CD4-positive, alpha-beta T cell (primary cell): ENCODE data around the gene GRIPAP1. TPM values are rescaled to one million over a fixed set of nuclear protein-coding genes. Genes with fewer than 3 reads are reported as not detected.

ENCODE experiments used
- ATAC-seq: fragments of 200-7000 bp; cut with Tn5 transposase; one replicate; pipeline ENCODE4 v1.10.0; 2022; ENCODE audit warnings: mild to moderate bottlenecking; ENCODE audit not compliant: poor library complexity
- CTCF ChIA-PET: fragments of 350-600 bp; sonication (Branson Sonifier 250); formaldehyde crosslinking; loops from one replicate; lab custom pipeline; 2021; ENCODE audit warnings: antibody characterized with exemption, inconsistent platforms; lab: Charles Lee
- POLR2A ChIA-PET: fragments of 350-600 bp; sonication (Branson Sonifier 250); formaldehyde crosslinking; loops from one replicate; lab custom pipeline; 2021; ENCODE audit warnings: antibody characterized with exemption, inconsistent platforms; lab: Charles Lee
- DNase-seq, 14 experiments: peaks; one replicate each; pipeline ENCODE4 v3.0.0-alpha.2; 2013 to 2020; ENCODE audit warnings: mixed read lengths in 2 of 14
- H3K27ac ChIP-seq, 2 donors: one replicate each; pipeline versions ENCODE4 v1.5.1 to v1.7.0; 2013; ENCODE audit warnings: low read length in 2 of 2, low read depth in 1 of 2, mild to moderate bottlenecking in 1 of 2
- H3K27me3 ChIP-seq, 2 experiments: 1 replicate in 1 of 2; 2 replicates in 1 of 2; pipeline versions ENCODE4 v1.6.1 to v1.7.0; 2013; ENCODE audit warnings: low read length in 2 of 2, control low read depth in 1 of 2, mild to moderate bottlenecking in 1 of 2, moderate library complexity in 1 of 2; ENCODE audit not compliant: insufficient read depth in 2 of 2, control insufficient read depth in 1 of 2
- H3K36me3 ChIP-seq: one replicate; pipeline ENCODE4 v1.6.1; 2013; ENCODE audit warnings: low read length, control low read depth; ENCODE audit not compliant: insufficient read depth
- H3K4me1 ChIP-seq: one replicate; pipeline ENCODE4 v1.6.1; 2013; ENCODE audit warnings: low read length, control low read depth; ENCODE audit not compliant: insufficient read depth
- H3K4me3 ChIP-seq: one replicate; pipeline ENCODE4 v1.5.1; 2013; ENCODE audit warnings: mild to moderate bottlenecking, low read length, moderate library complexity
- H3K9me3 ChIP-seq, 2 experiments: 1 replicate in 1 of 2; 2 replicates in 1 of 2; pipeline versions ENCODE4 v1.6.1 to v1.7.0; 2013; ENCODE audit warnings: low read length in 2 of 2, mild to moderate bottlenecking in 2 of 2, control low read depth in 1 of 2, moderate library complexity in 1 of 2; ENCODE audit not compliant: control insufficient read depth in 1 of 2, insufficient read depth in 1 of 2
- H3K27ac Mint-ChIP-seq: one replicate; pipeline ENCODE4 v1.8.0; 2020; ENCODE audit warnings: mixed read lengths
- H3K27me3 Mint-ChIP-seq: one replicate; pipeline ENCODE4 v1.8.0; 2021; ENCODE audit warnings: mixed read lengths
- H3K36me3 Mint-ChIP-seq: one replicate; pipeline ENCODE4 v1.8.0; 2021; ENCODE audit warnings: low read depth, mixed read lengths
- H3K4me1 Mint-ChIP-seq: one replicate; pipeline ENCODE4 v1.8.0; 2021; ENCODE audit warnings: low read depth, mixed read lengths
- H3K4me3 Mint-ChIP-seq: one replicate; pipeline ENCODE4 v1.8.0; 2020; ENCODE audit warnings: mild to moderate bottlenecking, mixed read lengths
- H3K9me3 Mint-ChIP-seq: one replicate; pipeline ENCODE4 v1.8.0; 2020; ENCODE audit warnings: mixed read lengths
- CTCF ChIP-seq: fragments of 200-600 bp; IDR thresholded peaks from one replicate; pipeline ENCODE4 v1.8.0; 2022; ENCODE audit warnings: antibody characterized with exemption, mild to moderate bottlenecking
- intact Hi-C, 2 experiments: fragments of 100-400 bp; cut with DNase I in 1 of 2; cut with micrococcal nuclease in 1 of 2; formaldehyde crosslinking; loops; one replicate each; pipeline versions ENCODE4 v1.15.1 to v1.9.0; 2023 to 2025; cut with DNase I, micrococcal nuclease
- polyA plus RNA-seq, 2 donors: library from polyadenylated mRNA; unstranded; fragments of 120-200 nt; gene quantifications; one replicate each; pipeline ENCODE4 v1.2.1, GENCODE V29; 2013
- total RNA-seq, 174 experiments: library from RNA in 2 of 174; stranded (reverse) in 2 of 174; gene quantifications; one replicate each; pipeline ENCODE4 v1.2.3 and lab custom pipeline; 2021 to 2026

GRIPAP1 gene
- total RNA-seq = 100 to 1,000 TPM; 100 to 101 TPM
- 47.9 TPM for polyA plus RNA-seq (2013, experiment 1 of 2)
- polyA plus RNA-seq (2013, experiment 2 of 2) = 57.6 TPM
- 63.4 to 192 (median 106) reads per million in 172 experiments for total RNA-seq (lab: John Stamatoyannopoulos, UW)

DNA sequence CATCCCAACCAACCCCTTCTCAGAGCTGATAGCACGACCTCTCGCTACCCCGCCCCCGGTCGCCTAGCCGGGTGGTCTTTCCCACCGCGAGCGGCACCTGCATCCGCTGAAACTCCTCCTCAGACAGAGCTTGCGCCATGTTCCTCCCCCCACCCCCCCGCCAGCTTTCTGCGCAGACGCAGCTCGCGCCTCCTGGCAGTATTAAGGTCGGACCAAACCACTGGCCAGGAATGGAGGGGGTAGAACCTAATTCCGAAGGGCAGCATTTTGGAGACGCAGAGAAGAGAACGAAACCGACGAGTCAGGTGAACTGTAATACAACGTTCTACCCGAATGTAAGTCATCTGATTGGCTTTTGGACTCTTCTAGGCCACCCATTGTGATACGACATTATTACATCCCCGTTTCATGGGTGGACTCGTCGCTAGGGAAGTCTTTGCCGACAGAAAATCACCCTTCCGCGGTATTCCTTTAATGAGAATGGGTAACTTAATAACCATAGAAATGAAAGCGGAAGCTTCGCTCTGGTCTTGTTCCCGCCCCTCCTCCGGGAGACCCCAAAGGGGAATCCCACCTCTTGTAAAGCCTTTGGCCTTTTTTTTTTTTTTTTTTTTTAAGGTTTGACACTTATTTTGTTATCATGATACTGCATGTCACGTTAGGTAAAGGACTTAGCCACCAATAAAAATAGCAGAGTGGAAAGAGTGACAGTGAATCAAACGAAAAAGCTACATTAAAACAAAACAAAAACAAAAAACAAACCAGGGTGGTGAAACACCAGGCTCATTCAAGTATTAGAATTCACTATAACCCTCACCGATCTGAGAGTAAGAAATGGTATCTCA, at the start of gene GRIPAP1:
Gene GRIPAP1 (minus strand): TSS at position 174 of the 845 bp plus-strand sequence. CDS start 35 bp downstream, at position 139.
- H3K36me3 Mint-ChIP-seq = peaks cover 32% of the 10 kb centered on the region
- CTCF ChIA-PET = interaction anchor here (0.6 to 1.0 kb wide), 2 partner anchors 44 to 148 kb away, joined by 3 to 4 read pairs; no protein-coding TSS in a partner anchor
- H3K9me3 ChIP-seq = no peaks in the 10 kb centered on the region

GRCh38 chrX:49043987-49044281, 41.9 kb upstream of the GRIPAP1 start:
- intact Hi-C loops = loop anchor here (2.0 to 5.0 kb wide), 9 partner anchors 31 to 237 kb away; partner anchors contain the start of genes GRIPAP1 (in 1 of the 2), OTUD5 (in 1 of the 2), PQBP1 (in 1 of the 2) and PRAF2 (in 1 of the 2)
- no peaks in the 10 kb centered on the region for H3K9me3 Mint-ChIP-seq
- CTCF ChIA-PET = interaction anchor here (0.9 to 1.1 kb wide), 2 partner anchors 36 to 86 kb away, joined by 3 to 4 read pairs; partner anchors contain the start of gene WDR45

More for the DNA sequence above, at the start of gene GRIPAP1:
- Histone ChIP-seq H3K4me1 (peaks cover 27% of the 10 kb centered on the region), H3K27ac (peak within 1 kb of the TSS; percentile 84 to 96), H3K27me3 (no peaks in the 10 kb centered on the region), H3K36me3 (peaks cover 16% of the 10 kb centered on the region), H3K4me3 (peak within 1 kb of the TSS; percentile 93)
- POLR2A ChIA-PET = interaction anchor here (0.6 to 2.0 kb wide), 20 partner anchors 30 to 463 kb away, joined by 3 to 34 read pairs (median 4); partner anchors contain the start of genes KCND1, OTUD5, PQBP1 and SLC35A2
- ATAC-seq = peak; percentile 77
- no peaks in the 10 kb centered on the region for H3K9me3 Mint-ChIP-seq
- DNase-seq = peak; percentile 61 to 93 (median 72)
- peak within 1 kb of the TSS; percentile 98 for H3K27ac Mint-ChIP-seq
- no peak for TF ChIP-seq CTCF
- intact Hi-C loops = loop anchor here (2.0 to 5.0 kb wide), 3 partner anchors 40 to 120 kb away; partner anchors contain the start of genes GPKOW (in 1 of the 2), OTUD5 (in 1 of the 2) and TFE3 (in 1 of the 2)
- peaks cover 26% of the 10 kb centered on the region for H3K4me1 Mint-ChIP-seq
- peak within 1 kb of the TSS; percentile 96 for H3K4me3 Mint-ChIP-seq
- H3K27me3 Mint-ChIP-seq = no peaks in the 10 kb centered on the region

More at GRCh38 chrX:49043987-49044281, 41.9 kb upstream of the GRIPAP1 start:
- H3K27ac Mint-ChIP-seq = peak overlapping the region; percentile 94
- no peaks in the 10 kb centered on the region for H3K27me3 Mint-ChIP-seq
- TF ChIP-seq CTCF = no peak
- Histone ChIP-seq H3K4me3 (peak overlapping the region; percentile 66), H3K27me3 (no peaks in the 10 kb centered on the region), H3K27ac (peak overlapping the region; percentile 73 to 78), H3K4me1 (peaks cover 42% of the 10 kb centered on the region), H3K36me3 (peaks cover 4% of the 10 kb centered on the region), H3K9me3 (no peaks in the 10 kb centered on the region)
- DNase-seq = no peak
- H3K4me3 Mint-ChIP-seq = peak overlapping the region; percentile 96
- H3K36me3 Mint-ChIP-seq = peaks cover 10% of the 10 kb centered on the region
- ATAC-seq = no peak
- POLR2A ChIA-PET = interaction anchor here (1.1 to 3.1 kb wide), 11 partner anchors 8 to 469 kb away, joined by 3 to 30 read pairs (median 4); partner anchors contain the start of genes GRIPAP1, KCND1, OTUD5 and RBM3
- peaks cover 39% of the 10 kb centered on the region for H3K4me1 Mint-ChIP-seq
